Measurements from ENCODE around the gene PPP1R1C.

DNA sequence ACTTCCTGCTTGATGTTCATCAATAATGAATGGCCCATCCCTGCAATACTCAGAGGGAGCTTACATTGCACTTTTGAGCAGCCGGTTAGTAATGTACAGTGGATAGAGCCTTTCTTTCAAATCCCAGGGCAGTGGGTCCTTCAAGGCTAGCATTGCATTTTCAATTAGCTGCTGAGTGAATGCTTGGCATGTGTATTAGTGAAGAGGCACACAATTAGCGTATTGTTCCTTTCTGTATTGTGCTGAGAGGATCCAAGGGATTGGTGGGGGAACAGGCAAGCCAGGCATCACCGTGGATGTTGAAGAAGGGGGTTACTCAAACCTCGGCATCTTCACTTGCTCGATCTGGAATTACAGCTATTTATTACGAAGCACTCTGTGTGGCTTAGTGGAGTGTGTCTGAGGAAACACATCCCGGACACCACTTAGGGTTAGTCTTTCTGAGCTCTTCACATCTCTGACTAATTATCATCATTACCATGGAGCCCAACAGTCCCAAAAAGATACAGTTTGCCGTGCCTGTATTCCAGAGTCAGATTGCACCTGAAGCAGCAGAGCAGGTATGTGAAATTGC is at the start of gene PPP1R1C:
- no peak for TF ChIP-seq POLR2A (IDR thresholded peaks at IDR 0.05; ENCODE audit: low read depth)
- TF ChIP-seq, protein P1, sequence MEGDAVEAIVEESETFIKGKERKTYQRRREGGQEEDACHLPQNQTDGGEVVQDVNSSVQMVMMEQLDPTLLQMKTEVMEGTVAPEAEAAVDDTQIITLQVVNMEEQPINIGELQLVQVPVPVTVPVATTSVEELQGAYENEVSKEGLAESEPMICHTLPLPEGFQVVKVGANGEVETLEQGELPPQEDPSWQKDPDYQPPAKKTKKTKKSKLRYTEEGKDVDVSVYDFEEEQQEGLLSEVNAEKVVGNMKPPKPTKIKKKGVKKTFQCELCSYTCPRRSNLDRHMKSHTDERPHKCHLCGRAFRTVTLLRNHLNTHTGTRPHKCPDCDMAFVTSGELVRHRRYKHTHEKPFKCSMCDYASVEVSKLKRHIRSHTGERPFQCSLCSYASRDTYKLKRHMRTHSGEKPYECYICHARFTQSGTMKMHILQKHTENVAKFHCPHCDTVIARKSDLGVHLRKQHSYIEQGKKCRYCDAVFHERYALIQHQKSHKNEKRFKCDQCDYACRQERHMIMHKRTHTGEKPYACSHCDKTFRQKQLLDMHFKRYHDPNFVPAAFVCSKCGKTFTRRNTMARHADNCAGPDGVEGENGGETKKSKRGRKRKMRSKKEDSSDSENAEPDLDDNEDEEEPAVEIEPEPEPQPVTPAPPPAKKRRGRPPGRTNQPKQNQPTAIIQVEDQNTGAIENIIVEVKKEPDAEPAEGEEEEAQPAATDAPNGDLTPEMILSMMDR (IDR thresholded peaks at IDR 0.05), result no peak
- no peak for TF ChIP-seq EP300 (IDR thresholded peaks at IDR 0.05)
- TF ChIP-seq POLR2AphosphoS5 (IDR thresholded peaks at IDR 0.05), result no peak

All from esophagus muscularis mucosa (tissue), 4 donors.